Tibial artery (tissue), 4 donors: Measurements from ENCODE around the gene PARD3B.

Source experiments
- DNase-seq, 2 donors: peaks; one replicate each; pipeline ENCODE4 v3.0.0-alpha.2; 2019
- H3K27ac ChIP-seq, 2 donors: fragments of 200-600 bp; sonication (generic) in 1 of 2; 1 replicate in 1 of 2; 2 replicates in 1 of 2; pipeline ENCODE4 v1.5.1; 2018 to 2019; ENCODE audit warnings: mild to moderate bottlenecking in 1 of 2
- H3K27me3 ChIP-seq, 2 donors: fragments of 200-600 bp; sonication (generic) in 1 of 2; one replicate each; pipeline versions ENCODE4 v1.5.1 to v1.6.0; 2016 to 2019
- H3K36me3 ChIP-seq, 3 donors: fragments of 200-600 bp; sonication (generic) in 2 of 3; one replicate each; pipeline ENCODE4 v1.5.1; 2016 to 2019; ENCODE audit warnings: mild to moderate bottlenecking in 2 of 3
- H3K4me1 ChIP-seq, 4 donors: fragments of 200-600 bp; sonication (generic) in 2 of 4; 1 replicate in 3 of 4; 2 replicates in 1 of 4; pipeline ENCODE4 v1.5.1; 2016 to 2019
- H3K4me3 ChIP-seq, 2 donors: fragments of 200-600 bp; sonication (generic) in 1 of 2; 1 replicate in 1 of 2; 2 replicates in 1 of 2; pipeline ENCODE4 v1.5.1; 2018 to 2019; ENCODE audit warnings: mild to moderate bottlenecking in 2 of 2
- H3K9me3 ChIP-seq, 3 donors: fragments of 200-600 bp; sonication (generic) in 1 of 3; one replicate each; pipeline ENCODE4 v1.5.1; 2016 to 2019
- CTCF ChIP-seq, 2 experiments: fragments of 200-600 bp in 1 of 2; fragments of 450-650 bp in 1 of 2; IDR thresholded peaks; one replicate each; pipeline ENCODE4 v1.5.1; 2017 to 2019; ENCODE audit warnings: antibody characterized with exemption in 2 of 2, mild to moderate bottlenecking in 1 of 2, moderate library complexity in 1 of 2
- intact Hi-C: fragments of 100-400 bp; cut with DNase I; formaldehyde crosslinking; loops from one replicate; pipeline ENCODE4 v1.15.0; 2023; ENCODE audit warnings: low total_unique reads

PARD3B gene

GRCh38 chr2:204933735-204934374 lies 388.6 kb downstream of the PARD3B start:
- H3K27ac ChIP-seq = no peak overlapping the region
- intact Hi-C loops = no loop called here
- H3K9me3 ChIP-seq = no peaks in the 10 kb centered on the region
- H3K27me3 ChIP-seq = no peaks in the 10 kb centered on the region
- H3K4me3 ChIP-seq = no peak overlapping the region
- H3K36me3 ChIP-seq = no peaks in the 10 kb centered on the region
- no peaks in the 10 kb centered on the region for H3K4me1 ChIP-seq
- no peak for DNase-seq
- no peak for TF ChIP-seq CTCF (IDR thresholded peaks at IDR 0.05)

- intact Hi-C loops = no loop called here
These were observed 399.7 kb downstream of the PARD3B start for GRCh38 chr2:204944927-204945326.

GRCh38 chr2:204945376-204945775 lies 400.1 kb downstream of the PARD3B start:
- H3K4me1 ChIP-seq = no peaks in the 10 kb centered on the region
- H3K4me3 ChIP-seq = no peak overlapping the region
- no peaks in the 10 kb centered on the region for H3K27me3 ChIP-seq
- H3K27ac ChIP-seq = no peak overlapping the region
- no peak for DNase-seq
- H3K36me3 ChIP-seq = no peaks in the 10 kb centered on the region
- peaks cover 0 to 4% (median 3%) of the 10 kb centered on the region in 3 donors for H3K9me3 ChIP-seq
- intact Hi-C loops = no loop called here
- TF ChIP-seq CTCF (IDR thresholded peaks at IDR 0.05) = no peak

More at GRCh38 chr2:204944927-204945326, 399.7 kb downstream of the PARD3B start:
- no peak for TF ChIP-seq CTCF (IDR thresholded peaks at IDR 0.05)
- H3K27ac ChIP-seq = no peak overlapping the region
- no peak overlapping the region for H3K4me3 ChIP-seq
- no peaks in the 10 kb centered on the region for H3K27me3 ChIP-seq
- DNase-seq = no peak
- peaks cover 0 to 4% (median 3%) of the 10 kb centered on the region in 3 donors for H3K9me3 ChIP-seq
- H3K36me3 ChIP-seq = no peaks in the 10 kb centered on the region
- no peaks in the 10 kb centered on the region for H3K4me1 ChIP-seq

GRCh38 chr2:204946892-204947291 lies 401.6 kb downstream of the PARD3B start:
- TF ChIP-seq CTCF (IDR thresholded peaks at IDR 0.05) = no peak
- Histone ChIP-seq H3K4me3 (no peak overlapping the region), H3K4me1 (no peaks in the 10 kb centered on the region), H3K9me3 (peaks cover 0 to 3% (median 0%) of the 10 kb centered on the region in 3 donors), H3K27ac (no peak overlapping the region), H3K27me3 (no peaks in the 10 kb centered on the region), H3K36me3 (no peaks in the 10 kb centered on the region)
- intact Hi-C loops = no loop called here
- DNase-seq = no peak

- Histone ChIP-seq H3K4me1 (no peaks in the 10 kb centered on the region), H3K4me3 (no peak overlapping the region), H3K36me3 (no peaks in the 10 kb centered on the region), H3K9me3 (peaks cover 0 to 3% (median 0%) of the 10 kb centered on the region in 3 donors), H3K27ac (no peak overlapping the region), H3K27me3 (no peaks in the 10 kb centered on the region)
- DNase-seq = no peak
- intact Hi-C loops = no loop called here
- TF ChIP-seq CTCF (IDR thresholded peaks at IDR 0.05) = no peak
These were observed 402.1 kb downstream of the PARD3B start for GRCh38 chr2:204947405-204947804.
